Memory B cell (primary cell): ENCODE data around the gene P2RX3.
A peak's percentile ranks its signal among the peaks of the same experiment; 100 is the strongest.

ENCODE experiments used
- ATAC-seq: fragments of 150-1000 bp; cut with Tn5 transposase; 2 replicates; pipeline ENCODE4 v1.10.0; 2021; ENCODE audit warnings: low read depth, mild to moderate bottlenecking, moderate library complexity
- DNase-seq, 2 donors: peaks; one replicate each; pipeline ENCODE4 v3.0.0; 2022; ENCODE audit warnings: low spot score in 2 of 2
- H3K27ac Mint-ChIP-seq: one replicate; pipeline ENCODE4 v1.8.0; 2022; ENCODE audit warnings: mild to moderate bottlenecking, moderate library complexity, mixed read lengths
- H3K27me3 Mint-ChIP-seq: one replicate; pipeline ENCODE4 v1.8.0; 2022; ENCODE audit warnings: mixed read lengths
- H3K36me3 Mint-ChIP-seq: one replicate; pipeline ENCODE4 v1.8.0; 2022; ENCODE audit warnings: mild to moderate bottlenecking, mixed read lengths
- H3K4me1 Mint-ChIP-seq: one replicate; pipeline ENCODE4 v1.8.0; 2022; ENCODE audit warnings: mixed read lengths
- H3K4me3 Mint-ChIP-seq: one replicate; pipeline ENCODE4 v1.8.0; 2022; ENCODE audit warnings: mild to moderate bottlenecking, moderate library complexity, mixed read lengths
- H3K9me3 Mint-ChIP-seq: one replicate; pipeline ENCODE4 v1.8.0; 2022; ENCODE audit warnings: mixed read lengths

Gene P2RX3

DNA sequence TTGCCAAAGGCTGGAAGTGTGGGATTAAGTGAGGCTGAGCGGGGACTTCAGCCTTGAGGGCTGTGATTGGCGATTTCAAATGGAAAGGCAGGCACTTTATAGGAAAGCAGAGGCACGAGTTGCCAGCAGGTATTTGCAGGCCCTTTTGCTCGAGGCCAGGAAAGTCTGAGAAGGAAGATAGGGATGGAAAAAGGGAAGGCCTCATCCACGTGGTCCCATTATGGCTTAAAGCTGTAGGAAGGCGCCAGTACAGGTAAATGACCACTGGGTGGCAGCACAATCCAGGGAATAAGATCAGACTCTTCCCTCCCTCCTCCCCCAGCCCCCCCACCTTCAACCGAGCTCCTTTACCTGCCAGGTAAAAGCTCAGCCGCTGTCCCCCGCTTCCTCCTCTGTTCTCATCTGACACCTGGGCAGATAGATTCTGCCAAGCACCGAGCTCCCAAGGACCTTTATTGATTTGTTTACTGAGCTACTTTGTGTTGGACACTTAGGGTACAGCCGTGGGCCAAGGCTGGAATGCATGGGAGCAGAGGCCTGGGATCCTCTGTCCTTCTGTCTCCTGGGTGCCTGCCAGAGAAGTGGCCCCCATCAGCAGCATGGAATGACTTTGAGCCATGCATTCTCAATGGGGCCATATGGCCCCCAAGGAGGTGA lies 7.5 kb downstream of the P2RX3 start:
- Mint-ChIP-seq H3K4me1 (peaks cover 5% of the 10 kb centered on the region), H3K4me3 (no peak overlapping the region), H3K27me3 (peaks cover 7% of the 10 kb centered on the region), H3K36me3 (no peaks in the 10 kb centered on the region), H3K27ac (no peak overlapping the region), H3K9me3 (no peaks in the 10 kb centered on the region)
- ATAC-seq (peak; percentile 82), DNase-seq (peak; percentile 54 to 59)

GRCh38 chr11:57347336-57347735 lies 9.2 kb downstream of the P2RX3 start:
- Mint-ChIP-seq H3K27ac (no peak overlapping the region), H3K36me3 (peaks cover 3% of the 10 kb centered on the region), H3K4me1 (peaks cover 5% of the 10 kb centered on the region), H3K9me3 (peaks cover 5% of the 10 kb centered on the region), H3K27me3 (peaks cover 8% of the 10 kb centered on the region), H3K4me3 (no peak overlapping the region)
- ATAC-seq (no peak), DNase-seq (no peak)

GRCh38 chr11:57348052-57348451 lies 9.9 kb downstream of the P2RX3 start:
- DNase-seq (no peak), ATAC-seq (no peak)
- Mint-ChIP-seq H3K27me3 (peaks cover 8% of the 10 kb centered on the region), H3K36me3 (peaks cover 3% of the 10 kb centered on the region), H3K4me3 (no peak overlapping the region), H3K9me3 (peaks cover 5% of the 10 kb centered on the region), H3K4me1 (peaks cover 5% of the 10 kb centered on the region), H3K27ac (no peak overlapping the region)

- DNase-seq: no peak
- H3K4me3 Mint-ChIP-seq: no peak overlapping the region
- no peak overlapping the region for H3K27ac Mint-ChIP-seq
- H3K27me3 Mint-ChIP-seq: peaks cover 8% of the 10 kb centered on the region
- H3K9me3 Mint-ChIP-seq: peaks cover 5% of the 10 kb centered on the region
- ATAC-seq: no peak
- H3K4me1 Mint-ChIP-seq: peaks cover 5% of the 10 kb centered on the region
- peaks cover 3% of the 10 kb centered on the region for H3K36me3 Mint-ChIP-seq
Measured at GRCh38 chr11:57348636-57349313, 10.6 kb downstream of the P2RX3 start.

DNA sequence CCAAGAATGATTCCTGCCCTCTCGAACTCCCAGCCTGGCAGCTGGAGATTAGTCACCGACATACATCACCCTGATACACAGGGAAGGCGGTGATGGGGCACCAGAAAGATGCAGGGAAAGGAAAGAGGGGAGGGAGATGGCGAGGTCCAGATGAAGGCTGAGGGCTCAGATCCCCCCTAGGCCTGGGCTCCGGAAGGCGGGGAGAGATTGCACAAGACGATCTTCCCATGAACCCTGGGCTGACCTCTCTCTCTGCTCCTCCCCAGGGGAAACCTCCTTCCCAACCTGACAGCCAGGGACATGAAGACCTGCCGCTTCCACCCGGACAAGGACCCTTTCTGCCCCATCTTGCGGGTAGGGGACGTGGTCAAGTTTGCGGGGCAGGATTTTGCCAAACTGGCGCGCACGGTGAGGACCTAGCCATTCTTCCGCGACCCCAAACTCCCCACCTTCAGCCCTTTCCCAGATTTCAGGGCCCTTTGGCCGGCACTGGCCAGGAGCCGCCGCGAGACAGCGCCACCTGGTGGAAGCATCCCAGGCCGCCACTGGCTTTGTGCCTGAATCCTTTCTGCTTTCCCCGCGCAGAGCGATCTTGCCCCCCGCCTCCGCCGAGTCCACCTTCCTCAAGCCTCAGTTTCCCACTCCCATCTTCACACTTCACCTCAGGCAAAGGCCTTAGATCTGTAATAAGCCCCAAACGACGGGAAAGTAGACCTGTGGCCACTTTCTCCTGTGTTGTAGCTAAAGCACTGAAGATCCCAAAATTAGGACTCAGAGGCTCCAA lies 11.5 kb downstream of the P2RX3 start:
- Mint-ChIP-seq H3K27ac (no peak overlapping the region), H3K4me3 (no peak overlapping the region), H3K4me1 (peaks cover 8% of the 10 kb centered on the region), H3K9me3 (peaks cover 5% of the 10 kb centered on the region), H3K36me3 (peaks cover 3% of the 10 kb centered on the region), H3K27me3 (peaks cover 11% of the 10 kb centered on the region)
- DNase-seq (peak; percentile 45 to 66), ATAC-seq (peak; percentile 63)

GRCh38 chr11:57353036-57353435 lies 14.9 kb downstream of the P2RX3 start:
- H3K4me3 Mint-ChIP-seq: no peak overlapping the region
- no peak overlapping the region for H3K27ac Mint-ChIP-seq
- ATAC-seq (no peak), DNase-seq (no peak)
- H3K27me3 Mint-ChIP-seq: peaks cover 8% of the 10 kb centered on the region
- H3K4me1 Mint-ChIP-seq: peaks cover 6% of the 10 kb centered on the region
- H3K36me3 Mint-ChIP-seq: peaks cover 3% of the 10 kb centered on the region
- peaks cover 5% of the 10 kb centered on the region for H3K9me3 Mint-ChIP-seq

DNA sequence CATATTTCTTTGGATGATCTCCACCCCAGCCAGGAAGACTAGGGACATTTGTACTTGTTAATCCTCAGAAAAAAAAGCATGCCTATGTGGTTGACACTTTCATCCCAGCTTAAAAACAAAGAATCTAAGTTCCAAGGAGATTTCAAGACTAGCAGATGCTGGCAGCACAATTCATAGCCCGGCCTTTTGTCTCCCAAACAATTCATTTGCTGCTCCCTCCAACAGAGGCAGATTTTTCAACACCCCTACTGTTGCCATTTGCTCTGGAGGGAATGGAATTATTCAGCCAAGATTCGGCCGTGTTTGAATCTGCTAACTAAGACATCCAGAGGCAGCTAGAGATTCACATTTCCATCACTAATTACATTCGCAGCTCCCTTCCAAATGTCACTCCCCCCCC lies 15.3 kb downstream of the P2RX3 start:
- Mint-ChIP-seq H3K4me1 (peaks cover 6% of the 10 kb centered on the region), H3K9me3 (peaks cover 5% of the 10 kb centered on the region), H3K27me3 (peaks cover 8% of the 10 kb centered on the region), H3K36me3 (peaks cover 3% of the 10 kb centered on the region), H3K4me3 (no peak overlapping the region), H3K27ac (no peak overlapping the region)
- ATAC-seq (no peak), DNase-seq (no peak)

- Mint-ChIP-seq H3K27ac (no peak overlapping the region), H3K9me3 (peaks cover 5% of the 10 kb centered on the region), H3K27me3 (peaks cover 8% of the 10 kb centered on the region), H3K36me3 (peaks cover 3% of the 10 kb centered on the region), H3K4me1 (peaks cover 6% of the 10 kb centered on the region), H3K4me3 (no peak overlapping the region)
- no peak for ATAC-seq
- no peak for DNase-seq
Measured at GRCh38 chr11:57353852-57354251, 15.7 kb downstream of the P2RX3 start.

- no peak for ATAC-seq
- Mint-ChIP-seq H3K36me3 (peaks cover 3% of the 10 kb centered on the region), H3K4me1 (peaks cover 6% of the 10 kb centered on the region), H3K27me3 (peaks cover 8% of the 10 kb centered on the region), H3K4me3 (no peak overlapping the region), H3K27ac (no peak overlapping the region), H3K9me3 (peaks cover 5% of the 10 kb centered on the region)
- no peak for DNase-seq
Measured at GRCh38 chr11:57354699-57355098, 16.5 kb downstream of the P2RX3 start.

DNA sequence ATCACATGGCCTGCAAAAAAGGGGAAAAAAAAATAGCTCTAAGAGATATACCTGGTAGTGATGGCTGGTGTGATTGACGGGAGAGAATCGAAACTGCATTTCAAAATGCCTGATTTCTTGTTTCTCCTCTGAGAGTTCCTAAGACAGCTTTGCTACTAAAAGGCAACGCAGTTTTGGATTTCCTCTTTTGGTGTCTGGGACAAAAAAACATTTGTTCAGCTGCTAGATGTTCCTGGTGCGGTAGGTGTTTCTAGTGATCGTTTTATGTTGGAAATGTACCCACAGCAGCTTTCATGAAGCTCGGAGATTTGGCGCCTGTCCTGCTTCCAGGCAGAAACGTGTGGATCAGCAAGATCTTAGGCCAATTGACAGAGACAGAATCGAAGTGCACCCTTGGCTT lies 18.1 kb downstream of the P2RX3 start:
- peaks cover 3% of the 10 kb centered on the region for H3K36me3 Mint-ChIP-seq
- H3K9me3 Mint-ChIP-seq: peaks cover 3% of the 10 kb centered on the region
- H3K27me3 Mint-ChIP-seq: peaks cover 8% of the 10 kb centered on the region
- H3K4me1 Mint-ChIP-seq: peaks cover 4% of the 10 kb centered on the region
- no peak for ATAC-seq
- DNase-seq: no peak
- H3K4me3 Mint-ChIP-seq: no peak overlapping the region
- no peak overlapping the region for H3K27ac Mint-ChIP-seq

- peaks cover 4% of the 10 kb centered on the region for H3K4me1 Mint-ChIP-seq
- no peak for DNase-seq
- H3K4me3 Mint-ChIP-seq: no peak overlapping the region
- H3K27me3 Mint-ChIP-seq: peaks cover 11% of the 10 kb centered on the region
- ATAC-seq: no peak
- no peaks in the 10 kb centered on the region for H3K9me3 Mint-ChIP-seq
- no peaks in the 10 kb centered on the region for H3K36me3 Mint-ChIP-seq
- H3K27ac Mint-ChIP-seq: no peak overlapping the region
Measured at GRCh38 chr11:57357310-57357709, 19.2 kb downstream of the P2RX3 start.

GRCh38 chr11:57357856-57358255 lies 19.7 kb downstream of the P2RX3 start:
- peaks cover 4% of the 10 kb centered on the region for H3K4me1 Mint-ChIP-seq
- H3K9me3 Mint-ChIP-seq: no peaks in the 10 kb centered on the region
- peaks cover 11% of the 10 kb centered on the region for H3K27me3 Mint-ChIP-seq
- no peak overlapping the region for H3K4me3 Mint-ChIP-seq
- H3K27ac Mint-ChIP-seq: no peak overlapping the region
- no peak for DNase-seq
- ATAC-seq: no peak
- H3K36me3 Mint-ChIP-seq: no peaks in the 10 kb centered on the region

DNA sequence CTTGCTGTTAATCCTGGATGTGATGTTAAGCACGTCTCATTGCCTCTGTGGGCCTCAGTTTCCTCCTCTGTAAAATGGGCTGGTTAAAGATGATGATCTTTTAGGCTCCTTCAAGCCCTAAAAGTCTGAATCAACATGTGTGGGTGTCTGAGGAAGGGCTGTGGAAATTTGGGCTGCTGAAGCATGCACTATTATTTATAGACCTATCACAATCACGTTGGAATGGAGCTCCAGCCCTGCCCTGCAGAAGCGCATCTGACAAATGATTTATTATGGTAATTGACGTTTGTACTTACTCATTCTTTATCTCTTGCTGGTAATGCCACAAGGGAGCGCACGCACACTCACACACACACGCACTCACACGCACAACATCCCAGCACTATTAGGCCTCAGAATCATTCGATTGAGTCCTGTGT lies 20.4 kb downstream of the P2RX3 start:
- Mint-ChIP-seq H3K4me1 (peaks cover 4% of the 10 kb centered on the region), H3K27me3 (peaks cover 11% of the 10 kb centered on the region)

GRCh38 chr11:57358991-57359390 lies 20.8 kb downstream of the P2RX3 start:
- Mint-ChIP-seq H3K36me3 (no peaks in the 10 kb centered on the region), H3K4me3 (no peak overlapping the region), H3K4me1 (peaks cover 4% of the 10 kb centered on the region), H3K27me3 (peaks cover 12% of the 10 kb centered on the region), H3K27ac (no peak overlapping the region), H3K9me3 (no peaks in the 10 kb centered on the region)
- ATAC-seq (no peak), DNase-seq (no peak)

More for the DNA sequence above, 20.4 kb downstream of the P2RX3 start:
- Mint-ChIP-seq H3K9me3 (no peaks in the 10 kb centered on the region), H3K4me3 (no peak overlapping the region), H3K36me3 (no peaks in the 10 kb centered on the region), H3K27ac (no peak overlapping the region)
- no peak for ATAC-seq
- no peak for DNase-seq
